ENCODE measurements around the gene BDNF. TPM values are rescaled to one million over a fixed set of nuclear protein-coding genes. Genes with fewer than 3 reads are reported as not detected.

The BDNF gene
- total and polyA plus RNA-seq, 12 donors, result 0.16 to 19.1 (median 2.5) TPM

DNA sequence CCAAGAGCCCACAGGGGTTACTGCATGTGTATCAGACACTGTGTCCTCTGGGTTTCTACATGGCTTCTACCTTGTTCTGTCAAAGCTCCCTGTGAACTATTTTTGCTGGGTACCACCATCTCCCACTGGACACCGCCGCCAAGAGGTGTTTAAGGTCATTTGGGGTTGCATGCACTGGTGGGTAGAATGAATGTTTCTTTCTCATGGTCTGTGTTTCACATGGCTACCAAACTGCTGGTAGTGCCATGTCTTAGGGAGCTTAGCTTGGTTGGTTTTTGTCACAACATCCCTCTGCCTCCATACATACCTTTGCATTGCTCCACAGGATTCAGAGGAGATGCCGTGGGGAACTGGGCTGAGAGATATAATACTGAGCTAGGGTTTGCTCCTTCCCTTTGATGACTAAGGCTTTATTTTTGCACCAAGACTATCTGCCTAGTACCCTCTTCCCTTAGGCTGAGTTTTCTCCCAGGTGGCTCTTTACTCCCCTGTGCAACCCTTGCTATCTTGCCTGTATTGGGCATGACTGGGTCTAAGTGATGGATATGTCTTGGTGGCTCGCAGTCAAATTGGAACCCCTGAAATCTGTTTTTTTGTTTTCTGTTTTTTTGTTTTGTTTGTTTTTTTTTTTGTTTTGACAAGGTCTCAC, 73.2 kb downstream of the BDNF start:
- ATAC-seq (no peak), DNase-seq (no peak)
- Histone ChIP-seq H3K36me3 (no peaks in the 10 kb centered on the region), H3K27ac (no peak overlapping the region), H3K27me3 (no peaks in the 10 kb centered on the region), H3K9me3 (no peaks in the 10 kb centered on the region), H3K4me3 (no peak overlapping the region), H3K4me1 (peaks cover 0 to 12% (median 10%) of the 10 kb centered on the region in 9 donors)
- TF ChIP-seq CTCF (IDR thresholded peaks at IDR 0.05), result no peak
- 96% methylated on average over 4 of the region's 4 CpGs for WGBS, 2 donors
- intact Hi-C loops (cut with DNase I), result loop anchor here in 1 of 10 donors (10.0 kb wide), 1 partner anchor 92 kb away; no protein-coding TSS in a partner anchor

- Histone ChIP-seq H3K4me1 (peaks cover 0 to 17% (median 16%) of the 10 kb centered on the region in 9 donors), H3K9me3 (no peaks in the 10 kb centered on the region), H3K27me3 (no peaks in the 10 kb centered on the region), H3K36me3 (no peaks in the 10 kb centered on the region), H3K27ac (no peak overlapping the region), H3K4me3 (no peak overlapping the region)
- WGBS, 2 donors, result 85 to 86% methylated on average over 4 of the region's 4 CpGs
- intact Hi-C loops (cut with DNase I), result loop anchor here in 1 of 10 donors (10.0 kb wide), 1 partner anchor 92 kb away; no protein-coding TSS in a partner anchor
- ATAC-seq (no peak), DNase-seq (no peak)
- no peak for TF ChIP-seq CTCF (IDR thresholded peaks at IDR 0.05)
Observed at GRCh38 chr11:27626269-27626937, 73.9 kb downstream of the BDNF start.

GRCh38 chr11:27625347-27625912, 74.8 kb downstream of the BDNF start:
- ATAC-seq (no peak), DNase-seq (no peak)
- no peaks in the 10 kb centered on the region for H3K36me3 ChIP-seq
- TF ChIP-seq CTCF (IDR thresholded peaks at IDR 0.05), result no peak
- no peaks in the 10 kb centered on the region for H3K27me3 ChIP-seq
- no peak overlapping the region for H3K27ac ChIP-seq
- 39 to 100% methylated on average over 1 of the region's 1 CpG for WGBS, 2 donors
- H3K4me1 ChIP-seq, result peaks cover 0 to 21% (median 17%) of the 10 kb centered on the region in 9 donors
- intact Hi-C loops (cut with DNase I), result loop anchor here in 1 of 10 donors (10.0 kb wide), 1 partner anchor 91 kb away; no protein-coding TSS in a partner anchor
- H3K9me3 ChIP-seq, result no peaks in the 10 kb centered on the region
- H3K4me3 ChIP-seq, result no peak overlapping the region

DNA sequence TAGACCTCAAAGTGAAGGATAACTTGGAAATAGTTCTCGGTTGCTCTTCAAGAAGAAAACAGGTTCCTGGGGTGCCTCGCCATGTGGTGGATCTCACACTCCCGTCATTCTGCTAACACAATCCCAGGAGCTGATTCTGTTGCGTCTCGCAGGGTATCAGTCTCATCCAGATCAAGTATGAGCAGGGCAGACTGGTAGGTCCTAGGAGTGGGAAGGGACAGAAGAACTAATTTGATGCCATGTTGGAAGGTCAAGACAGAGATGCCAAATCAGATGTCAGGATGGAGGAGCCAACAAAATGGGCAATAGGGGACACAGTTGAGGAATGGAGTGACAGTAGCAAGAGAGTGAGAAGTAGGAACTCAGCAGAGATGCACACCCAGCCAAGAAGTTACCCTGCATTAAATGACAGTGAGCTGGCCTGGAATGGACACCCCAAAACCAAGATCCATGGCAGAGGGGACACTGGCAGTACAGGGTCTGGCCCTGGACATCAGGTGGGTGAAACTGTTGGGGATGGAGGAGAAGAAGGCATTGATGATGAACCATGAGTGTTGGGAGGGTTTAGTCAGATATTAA, 76.2 kb downstream of the BDNF start:
- intact Hi-C loops (cut with DNase I), result loop anchor here in 1 of 10 donors (10.0 kb wide), 1 partner anchor 89 kb away; no protein-coding TSS in a partner anchor
- WGBS, 2 donors, result 75 to 87% methylated on average over 5 of the region's 5 CpGs
- Histone ChIP-seq H3K27ac (no peak overlapping the region), H3K4me1 (peaks cover 0 to 21% (median 17%) of the 10 kb centered on the region in 9 donors), H3K9me3 (no peaks in the 10 kb centered on the region), H3K4me3 (no peak overlapping the region), H3K36me3 (no peaks in the 10 kb centered on the region), H3K27me3 (no peaks in the 10 kb centered on the region)
- ATAC-seq (no peak), DNase-seq (no peak)
- no peak for TF ChIP-seq CTCF (IDR thresholded peaks at IDR 0.05)
